ENCODE results near the gene SEMA3F.

DNA sequence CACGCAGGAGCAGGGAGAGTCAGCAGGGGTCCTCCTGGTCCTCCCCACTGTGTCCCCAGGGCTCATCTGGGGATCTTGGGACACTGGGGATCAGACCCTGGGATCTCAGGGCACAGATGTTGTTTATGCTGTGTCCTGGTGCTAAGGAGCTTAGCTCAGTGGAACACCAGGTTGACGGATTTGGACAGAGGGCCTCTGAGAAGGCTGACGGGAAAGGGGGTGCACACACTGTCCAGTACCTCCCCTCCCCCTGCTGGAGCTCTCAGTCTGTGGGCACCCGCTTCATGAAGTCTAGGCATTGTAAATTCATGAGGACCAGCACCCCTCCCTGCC is 21.9 kb upstream of the SEMA3F start:
- no peak for TF ChIP-seq POLR2AphosphoS5 (IDR thresholded peaks at IDR 0.05; ENCODE audit: low read depth, low read length)
- TF ChIP-seq SPI1 (IDR thresholded peaks at IDR 0.05; ENCODE audit: low read depth, low read length), result no peak
- TF ChIP-seq POLR2A (IDR thresholded peaks at IDR 0.05; ENCODE audit: low read depth, low read length), result no peak
- TF ChIP-seq POU2F2 (IDR thresholded peaks at IDR 0.05; ENCODE audit: low read depth, low read length), result no peak

Data from GM12891 (cell line).